Mesothelial cell of epicardium (in vitro differentiated cells): ENCODE results near the gene TMEM119. TPM values are rescaled to one million over a fixed set of nuclear protein-coding genes. Genes with fewer than 3 reads are reported as not detected.

Experiments used
- DNase-seq, 2 experiments: peaks; one replicate each; pipeline ENCODE4 v3.0.0; 2021; ENCODE audit warnings: low spot score in 2 of 2; ENCODE audit not compliant: unreplicated experiment in 2 of 2
- H3K27ac Mint-ChIP-seq: 2 replicates; pipeline ENCODE4 v1.8.0; 2021; ENCODE audit warnings: mixed read lengths
- H3K27me3 Mint-ChIP-seq: 2 replicates; pipeline ENCODE4 v1.8.0; 2021; ENCODE audit warnings: low read depth, mixed read lengths
- H3K36me3 Mint-ChIP-seq: 2 replicates; pipeline ENCODE4 v1.8.0; 2021; ENCODE audit warnings: mixed read lengths
- H3K4me1 Mint-ChIP-seq: 2 replicates; pipeline ENCODE4 v1.8.0; 2021; ENCODE audit warnings: mixed read lengths
- H3K4me3 Mint-ChIP-seq: 2 replicates; pipeline ENCODE4 v1.8.0; 2021; ENCODE audit warnings: mild to moderate bottlenecking, moderate library complexity, mixed read lengths
- H3K9me3 Mint-ChIP-seq: 2 replicates; pipeline ENCODE4 v1.8.0; 2021; ENCODE audit warnings: mixed read lengths
- total RNA-seq: library from RNA; stranded (reverse); gene quantifications from 3 replicates; pipeline ENCODE4 v1.2.1, GENCODE V29; 2021
- TF ChIP-seq, protein P1 (sequence below): fragments of 200-600 bp; sonication (generic); IDR thresholded peaks from one replicate; pipeline ENCODE4 v1.5.0; 2021; ENCODE audit warnings: antibody characterized with exemption; ENCODE audit not compliant: unreplicated experiment

The TMEM119 gene
- total RNA-seq, 1 donor from 2014 or later: 41.2 TPM

DNA sequence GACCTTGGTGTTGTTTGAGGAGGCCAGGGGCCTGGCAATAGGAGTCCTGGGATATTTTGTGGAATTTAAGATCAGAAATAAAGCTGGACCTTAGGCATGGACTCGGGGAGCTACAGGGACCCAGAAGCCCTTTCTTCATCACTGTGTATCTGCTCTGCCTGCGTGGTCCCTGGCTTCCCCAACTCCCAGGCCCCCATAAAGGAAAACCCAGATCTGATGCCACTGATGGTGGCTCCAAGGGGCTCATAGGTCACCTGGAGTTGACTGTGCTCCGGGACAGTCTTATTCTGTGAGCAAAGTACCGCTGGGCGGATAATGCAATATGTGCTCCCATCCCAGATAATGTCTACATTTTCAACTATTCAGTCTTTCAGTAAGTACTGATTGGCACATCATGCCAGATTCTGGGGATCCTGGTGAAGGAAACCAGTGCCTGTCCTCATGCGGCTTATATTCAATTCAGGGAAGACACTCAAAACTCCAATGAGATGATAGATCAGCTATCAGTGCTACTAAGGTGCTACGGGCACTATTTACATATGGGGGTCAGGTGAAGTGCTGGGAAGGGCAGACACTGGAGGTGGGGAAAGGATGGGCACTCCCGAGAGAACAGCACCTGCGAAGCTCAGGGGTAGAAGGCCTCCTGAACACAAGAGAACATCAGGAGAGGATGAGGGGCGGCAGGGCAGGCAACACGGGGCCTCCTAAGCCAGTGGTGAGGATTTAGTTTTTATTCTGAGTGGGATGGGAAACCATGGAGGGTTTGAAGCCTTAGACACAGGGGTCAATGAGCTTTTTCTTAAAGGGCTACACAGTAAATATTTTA lies 41.3 kb upstream of the TMEM119 start:
- TF ChIP-seq, protein P1, sequence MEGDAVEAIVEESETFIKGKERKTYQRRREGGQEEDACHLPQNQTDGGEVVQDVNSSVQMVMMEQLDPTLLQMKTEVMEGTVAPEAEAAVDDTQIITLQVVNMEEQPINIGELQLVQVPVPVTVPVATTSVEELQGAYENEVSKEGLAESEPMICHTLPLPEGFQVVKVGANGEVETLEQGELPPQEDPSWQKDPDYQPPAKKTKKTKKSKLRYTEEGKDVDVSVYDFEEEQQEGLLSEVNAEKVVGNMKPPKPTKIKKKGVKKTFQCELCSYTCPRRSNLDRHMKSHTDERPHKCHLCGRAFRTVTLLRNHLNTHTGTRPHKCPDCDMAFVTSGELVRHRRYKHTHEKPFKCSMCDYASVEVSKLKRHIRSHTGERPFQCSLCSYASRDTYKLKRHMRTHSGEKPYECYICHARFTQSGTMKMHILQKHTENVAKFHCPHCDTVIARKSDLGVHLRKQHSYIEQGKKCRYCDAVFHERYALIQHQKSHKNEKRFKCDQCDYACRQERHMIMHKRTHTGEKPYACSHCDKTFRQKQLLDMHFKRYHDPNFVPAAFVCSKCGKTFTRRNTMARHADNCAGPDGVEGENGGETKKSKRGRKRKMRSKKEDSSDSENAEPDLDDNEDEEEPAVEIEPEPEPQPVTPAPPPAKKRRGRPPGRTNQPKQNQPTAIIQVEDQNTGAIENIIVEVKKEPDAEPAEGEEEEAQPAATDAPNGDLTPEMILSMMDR: no peak
- no peak for DNase-seq
- Mint-ChIP-seq H3K4me3 (no peak overlapping the region), H3K4me1 (peaks cover 32% of the 10 kb centered on the region), H3K27ac (no peak overlapping the region), H3K9me3 (no peaks in the 10 kb centered on the region), H3K27me3 (no peaks in the 10 kb centered on the region), H3K36me3 (no peaks in the 10 kb centered on the region)

DNA sequence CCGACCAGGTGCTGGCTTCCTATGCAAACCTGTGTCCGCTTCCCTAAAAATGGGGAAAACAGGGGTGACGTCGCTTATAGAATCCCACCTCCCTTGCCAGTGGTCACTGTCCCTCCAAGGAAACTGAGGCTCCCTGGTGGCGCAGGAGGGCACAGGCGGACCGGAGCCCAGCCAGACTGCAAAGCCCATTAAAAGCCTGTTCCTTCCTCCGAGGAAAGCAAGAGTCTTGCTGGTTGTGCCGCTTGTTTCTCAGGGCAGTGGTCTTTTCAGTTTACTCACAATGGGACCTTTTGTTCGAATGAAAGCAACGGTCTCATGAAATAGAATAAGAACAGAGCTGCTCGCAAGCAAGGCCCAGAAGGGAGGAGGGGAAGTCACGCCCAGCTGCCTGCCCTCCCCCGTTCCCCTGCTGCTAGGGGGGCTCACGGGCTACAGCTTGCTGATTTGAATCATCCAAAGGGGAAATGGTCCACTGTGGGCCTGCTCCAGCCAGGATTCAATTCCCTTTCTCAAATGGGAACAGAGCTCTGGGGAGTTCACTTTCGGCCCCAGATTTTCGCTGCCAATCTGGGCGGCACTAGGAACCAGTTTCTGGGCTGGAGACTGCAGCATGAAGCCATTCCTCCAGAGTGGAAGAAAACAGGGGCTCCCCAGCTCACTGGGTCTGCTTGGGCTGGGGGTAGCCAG lies 40.4 kb upstream of the TMEM119 start:
- Mint-ChIP-seq H3K27ac (no peak overlapping the region), H3K4me3 (no peak overlapping the region), H3K36me3 (no peaks in the 10 kb centered on the region), H3K9me3 (no peaks in the 10 kb centered on the region), H3K27me3 (no peaks in the 10 kb centered on the region), H3K4me1 (peaks cover 32% of the 10 kb centered on the region)
- TF ChIP-seq, protein P1: no peak
- DNase-seq: no peak

DNA sequence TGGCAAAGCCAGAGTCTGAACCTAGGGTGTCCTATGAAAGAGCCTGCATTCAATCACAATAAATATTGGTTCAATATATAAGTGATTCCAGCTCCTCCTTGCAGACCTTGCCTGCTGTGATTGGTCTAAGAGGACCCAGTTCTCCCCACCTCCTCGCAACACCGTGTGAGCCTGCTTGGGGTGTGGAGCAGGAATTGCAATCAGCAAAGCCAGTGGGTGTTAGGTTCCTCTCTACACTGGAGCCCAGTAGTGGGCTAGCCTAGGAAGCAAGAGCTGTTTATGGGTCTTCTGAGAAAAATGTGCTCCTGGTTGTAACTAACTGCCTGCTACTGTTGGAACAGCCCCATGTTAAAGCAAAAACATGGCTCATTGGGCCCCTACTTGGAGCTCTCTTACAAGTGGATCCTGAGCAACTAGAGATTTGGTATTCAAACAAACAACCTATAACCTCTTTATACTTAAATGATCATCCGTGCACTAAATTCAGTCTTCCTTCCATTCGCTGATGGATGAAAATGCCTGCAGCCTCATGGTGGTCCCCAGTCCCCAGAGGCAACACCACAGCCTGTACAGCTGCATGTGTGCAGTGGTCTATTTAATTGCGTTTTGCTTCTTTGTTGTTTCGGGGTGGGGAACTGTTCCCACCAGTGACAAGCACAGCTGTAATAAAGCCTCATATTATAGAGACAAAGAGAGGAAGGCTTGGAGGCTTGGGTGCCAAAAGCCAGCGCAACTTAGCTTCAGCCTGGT lies 39.5 kb upstream of the TMEM119 start:
- no peaks in the 10 kb centered on the region for H3K9me3 Mint-ChIP-seq
- H3K27ac Mint-ChIP-seq: no peak overlapping the region
- H3K27me3 Mint-ChIP-seq: no peaks in the 10 kb centered on the region
- TF ChIP-seq, protein P1: no peak
- H3K4me3 Mint-ChIP-seq: no peak overlapping the region
- DNase-seq: no peak
- peaks cover 32% of the 10 kb centered on the region for H3K4me1 Mint-ChIP-seq
- no peaks in the 10 kb centered on the region for H3K36me3 Mint-ChIP-seq

DNA sequence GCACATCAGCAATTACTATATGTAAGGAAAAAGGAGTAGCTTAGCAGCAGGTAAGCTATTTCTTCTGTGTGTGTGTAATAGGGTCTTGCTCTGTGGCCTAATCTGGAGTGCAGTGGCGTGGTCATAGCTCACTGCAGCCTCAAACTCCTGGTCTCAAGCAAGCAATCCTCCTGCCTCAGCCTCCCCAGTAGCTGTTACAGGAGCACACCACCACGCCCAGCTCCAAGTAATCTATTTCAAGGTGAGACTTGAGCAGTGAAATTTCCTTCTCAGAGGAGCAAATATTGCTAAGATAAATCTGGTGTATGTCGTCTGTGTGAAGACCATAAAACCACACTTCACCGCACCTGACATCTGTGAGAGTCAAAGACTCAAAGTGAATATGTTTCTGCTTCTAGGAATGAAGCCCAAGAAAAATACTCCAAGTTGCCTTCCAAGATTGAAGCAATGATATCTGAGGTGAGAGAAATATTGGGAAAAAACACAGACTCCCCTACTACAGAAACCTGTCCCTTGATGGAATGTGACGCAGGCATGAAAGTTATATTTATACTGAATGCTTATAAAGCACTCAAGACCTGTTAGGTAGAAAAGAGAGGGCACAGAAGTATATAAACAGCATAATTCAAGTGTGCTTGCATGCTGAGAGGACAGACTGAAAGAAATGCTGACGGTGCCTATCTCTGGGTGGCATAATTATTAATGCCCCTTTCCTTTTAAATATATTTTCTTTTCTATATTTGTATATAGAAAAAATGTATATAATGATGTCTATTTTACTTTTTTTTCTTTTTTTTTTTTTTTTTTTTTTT lies 38.3 kb upstream of the TMEM119 start:
- peaks cover 31% of the 10 kb centered on the region for H3K4me1 Mint-ChIP-seq

More for the DNA sequence above, 38.3 kb upstream of the TMEM119 start:
- Mint-ChIP-seq H3K36me3 (no peaks in the 10 kb centered on the region), H3K9me3 (no peaks in the 10 kb centered on the region), H3K27ac (no peak overlapping the region), H3K4me3 (no peak overlapping the region), H3K27me3 (no peaks in the 10 kb centered on the region)
- no peak for DNase-seq
- TF ChIP-seq, protein P1: no peak
